ENCODE measurements around the gene BEST2.
A peak's percentile ranks its signal among the peaks of the same experiment; 100 is the strongest.

BEST2 gene

DNA sequence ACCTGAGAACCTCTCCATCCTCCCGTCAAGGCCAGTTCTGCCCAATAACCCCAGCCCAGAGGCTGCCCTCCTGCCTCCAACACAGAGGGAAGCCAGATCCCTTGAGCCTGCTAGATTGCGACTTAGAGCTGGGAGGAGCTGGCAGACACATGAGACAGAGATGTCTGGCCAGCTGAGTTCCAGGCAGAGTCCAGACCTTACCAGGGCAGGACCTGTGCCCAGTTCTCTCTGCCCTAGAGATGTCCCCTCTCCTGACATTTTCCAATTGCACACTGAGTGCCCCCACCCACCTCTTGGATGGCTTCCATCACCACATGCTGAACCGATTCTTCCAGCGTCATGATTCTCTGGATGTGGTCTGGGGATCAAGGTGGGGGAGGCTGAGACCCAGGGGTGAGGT is 20.7 kb downstream of the BEST2 start:
- peaks cover 9% of the 10 kb centered on the region for H3K4me1 Mint-ChIP-seq (ENCODE audit: low read depth)
- H3K36me3 Mint-ChIP-seq = no peaks in the 10 kb centered on the region
- H3K9me3 Mint-ChIP-seq (ENCODE audit: low read depth) = no peaks in the 10 kb centered on the region
- H3K27ac Mint-ChIP-seq = no peak overlapping the region
- no peak overlapping the region for H3K4me3 Mint-ChIP-seq
- no peaks in the 10 kb centered on the region for H3K27me3 Mint-ChIP-seq

DNA sequence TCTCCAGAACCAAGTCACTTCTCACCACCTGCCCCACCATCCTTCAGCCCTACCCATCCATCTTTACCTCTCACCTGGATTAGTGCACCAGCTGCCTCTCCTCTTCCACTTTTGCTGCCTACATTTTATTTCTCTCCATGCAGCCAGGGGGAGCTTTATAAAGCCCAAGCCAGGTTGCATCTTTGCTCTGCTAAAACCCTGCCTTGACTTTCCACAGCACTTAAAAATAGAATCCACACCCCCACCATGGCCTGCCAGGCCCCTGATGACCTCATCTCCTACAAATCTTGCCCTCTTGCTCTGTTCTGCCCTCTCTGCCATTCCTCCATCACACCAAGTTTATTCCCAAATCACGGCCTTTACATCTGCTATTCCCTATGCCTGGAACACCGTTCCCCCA is 22.0 kb downstream of the BEST2 start:
- Mint-ChIP-seq H3K27me3 (no peaks in the 10 kb centered on the region), H3K36me3 (no peaks in the 10 kb centered on the region), H3K27ac (no peak overlapping the region), H3K9me3 (ENCODE audit: low read depth) (no peaks in the 10 kb centered on the region), H3K4me1 (ENCODE audit: low read depth) (peaks cover 18% of the 10 kb centered on the region), H3K4me3 (peak overlapping the region; percentile 59)

DNA sequence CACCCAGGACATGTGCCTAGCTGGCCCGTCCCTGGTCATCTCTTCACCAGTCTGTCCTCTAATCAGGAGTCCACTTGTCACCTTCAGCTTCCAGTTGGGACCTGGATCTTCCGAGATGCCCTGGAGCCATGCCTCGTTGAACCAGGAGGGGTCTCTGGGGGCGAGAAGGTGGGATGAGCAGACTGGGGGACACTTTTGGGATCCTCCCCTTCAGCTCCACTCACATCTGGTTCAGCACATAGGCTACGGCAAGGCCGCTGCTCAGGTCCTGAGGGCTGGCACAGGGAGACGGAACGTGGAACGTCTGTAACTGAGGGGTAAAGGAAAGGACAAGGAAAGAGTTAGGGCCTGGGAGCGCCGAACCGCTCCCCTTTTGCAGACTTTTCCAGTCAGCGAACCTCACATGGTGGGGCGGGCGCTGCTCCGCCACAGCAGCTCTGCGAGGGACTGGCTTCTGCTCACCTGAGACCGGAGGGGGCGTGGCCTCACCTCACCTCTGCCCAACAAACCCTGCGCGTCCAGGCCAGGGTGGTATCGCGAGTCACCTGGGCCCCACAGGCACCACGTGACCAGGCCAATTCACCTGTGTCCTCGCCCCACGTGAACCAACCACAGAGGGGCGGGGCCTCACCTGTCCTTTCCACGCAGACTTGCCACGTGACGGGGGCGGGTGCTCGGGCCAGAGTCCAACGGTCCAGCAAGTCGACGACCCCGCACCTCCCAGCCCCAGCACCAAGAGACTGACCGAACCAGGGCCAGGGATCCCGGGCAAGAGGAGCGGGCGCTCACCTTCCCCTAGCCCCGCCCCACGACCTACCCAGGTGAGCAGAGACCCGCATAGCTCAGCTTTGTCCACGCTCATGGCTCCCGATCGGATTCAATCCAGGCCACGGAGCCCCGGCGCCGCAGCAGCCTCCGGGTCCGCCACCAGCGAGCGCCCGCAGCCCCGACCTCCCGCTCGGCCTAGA is 23.3 kb downstream of the BEST2 start, which contains the start of gene HOOK2:
Gene HOOK2, minus strand, starts transcription at position 965 of the 968 bp plus-strand sequence. Its CDS starts 103 bp downstream, at position 862.
- Mint-ChIP-seq H3K36me3 (no peaks in the 10 kb centered on the region), H3K9me3 (ENCODE audit: low read depth) (no peaks in the 10 kb centered on the region), H3K27me3 (no peaks in the 10 kb centered on the region), H3K4me1 (ENCODE audit: low read depth) (peaks cover 26% of the 10 kb centered on the region), H3K27ac (peak within 1 kb of the TSS; percentile 58), H3K4me3 (peak within 1 kb of the TSS; percentile 77)

DNA sequence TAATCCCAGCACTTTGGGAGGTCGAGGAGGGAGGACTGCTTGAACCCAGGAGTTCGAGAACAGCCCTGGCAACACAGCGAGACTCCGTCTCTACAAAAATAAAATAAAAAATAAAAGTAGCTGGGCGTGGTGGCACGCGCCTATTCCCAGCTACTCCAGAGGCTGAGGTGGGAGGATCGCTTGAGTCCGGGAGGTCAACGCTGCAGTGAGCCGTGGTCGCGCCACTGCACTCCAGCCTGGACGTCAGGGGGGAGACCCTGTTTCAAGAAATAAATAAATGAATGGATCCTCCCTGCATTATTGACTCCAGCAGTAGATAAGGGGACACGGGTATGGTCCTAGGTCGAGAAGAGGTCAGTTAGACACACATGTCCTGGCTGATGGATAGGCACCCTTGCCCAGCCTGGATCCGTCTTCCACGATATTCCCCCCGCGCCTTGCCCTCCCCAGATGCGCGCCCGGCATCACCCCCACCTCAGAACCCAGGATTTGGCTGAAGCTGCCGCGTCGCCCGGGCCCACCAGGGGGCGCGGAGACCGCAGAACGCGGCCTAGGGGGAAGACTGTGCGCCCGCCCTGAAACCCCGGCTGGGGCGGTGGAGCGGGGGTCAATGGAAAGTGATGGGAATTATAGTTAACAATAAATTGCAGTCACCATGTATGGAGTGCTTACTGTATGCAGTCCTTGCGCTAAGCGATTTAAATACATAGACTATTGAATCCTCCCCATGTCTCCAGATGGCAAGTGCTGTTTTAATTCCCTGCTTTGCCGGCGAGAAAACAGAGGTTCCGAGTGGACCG is 25.8 kb downstream of the BEST2 start:
- no peaks in the 10 kb centered on the region for H3K36me3 Mint-ChIP-seq
- peak overlapping the region; percentile 22 for H3K27ac Mint-ChIP-seq
- no peaks in the 10 kb centered on the region for H3K9me3 Mint-ChIP-seq (ENCODE audit: low read depth)
- peak overlapping the region; percentile 83 for H3K4me3 Mint-ChIP-seq
- no peaks in the 10 kb centered on the region for H3K27me3 Mint-ChIP-seq
- peaks cover 37% of the 10 kb centered on the region for H3K4me1 Mint-ChIP-seq (ENCODE audit: low read depth)

DNA sequence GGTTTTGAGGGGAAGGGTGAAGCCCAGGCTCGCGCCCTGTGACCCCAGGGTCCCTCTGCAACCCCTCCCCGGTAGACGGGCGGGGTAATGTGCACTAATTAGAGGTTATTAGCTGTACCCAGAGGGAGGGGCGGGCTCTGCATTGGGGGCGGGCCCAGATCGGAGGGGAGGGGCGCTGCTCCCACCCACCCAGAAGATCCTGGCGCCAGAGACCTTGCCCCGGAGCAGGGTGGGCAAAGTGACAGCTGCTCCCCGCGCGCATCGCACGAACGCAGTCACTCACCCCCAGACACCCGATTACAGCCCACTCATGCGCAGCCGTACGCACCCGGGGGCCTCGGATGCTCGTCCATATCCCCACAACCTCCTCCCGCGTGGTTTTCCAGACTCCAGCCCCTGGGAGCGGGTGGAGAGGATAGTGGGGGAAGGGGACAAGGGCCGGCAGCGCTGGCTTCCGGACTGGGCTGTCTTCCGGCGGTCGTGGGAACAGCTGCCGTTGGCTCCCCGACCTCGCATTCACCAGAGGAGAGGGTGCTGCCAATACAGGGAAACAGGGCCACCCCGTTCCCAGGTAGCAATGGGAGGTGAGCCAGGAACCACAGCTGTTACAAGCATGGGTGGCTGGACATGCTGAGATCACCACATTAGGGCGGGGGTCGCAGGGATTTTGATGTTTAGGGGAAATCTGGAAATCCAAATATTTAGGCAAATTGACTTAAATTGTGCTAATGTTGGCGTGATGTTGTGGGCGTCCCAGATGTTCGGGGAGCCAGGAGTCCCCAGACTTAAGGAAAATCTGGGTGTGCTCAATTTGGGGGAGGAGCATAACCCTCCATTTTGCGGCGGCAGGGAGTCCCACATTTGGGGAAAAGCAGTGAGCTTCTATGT is 26.7 kb downstream of the BEST2 start:
- Mint-ChIP-seq H3K36me3 (no peaks in the 10 kb centered on the region), H3K27me3 (no peaks in the 10 kb centered on the region), H3K4me1 (ENCODE audit: low read depth) (peaks cover 38% of the 10 kb centered on the region), H3K9me3 (ENCODE audit: low read depth) (no peaks in the 10 kb centered on the region), H3K4me3 (peak overlapping the region; percentile 83), H3K27ac (peak overlapping the region; percentile 54)

DNA sequence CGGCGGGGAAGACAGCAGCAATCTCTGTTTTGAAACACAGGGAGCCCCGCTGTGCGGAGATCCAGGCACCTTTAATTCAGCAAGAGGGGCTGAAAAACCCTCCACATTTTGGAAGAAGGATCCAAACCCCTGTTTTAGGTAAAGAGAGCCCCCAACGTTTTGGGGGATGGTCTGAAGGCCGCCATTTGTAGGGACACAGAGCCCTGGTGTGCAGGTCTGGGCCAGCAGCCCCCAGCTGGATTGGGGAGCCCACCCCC is 27.2 kb downstream of the BEST2 start:
- no peaks in the 10 kb centered on the region for H3K36me3 Mint-ChIP-seq
- H3K9me3 Mint-ChIP-seq (ENCODE audit: low read depth) = no peaks in the 10 kb centered on the region
- H3K27ac Mint-ChIP-seq = peak overlapping the region; percentile 54
- peak overlapping the region; percentile 83 for H3K4me3 Mint-ChIP-seq
- no peaks in the 10 kb centered on the region for H3K27me3 Mint-ChIP-seq
- H3K4me1 Mint-ChIP-seq (ENCODE audit: low read depth) = peaks cover 38% of the 10 kb centered on the region

DNA sequence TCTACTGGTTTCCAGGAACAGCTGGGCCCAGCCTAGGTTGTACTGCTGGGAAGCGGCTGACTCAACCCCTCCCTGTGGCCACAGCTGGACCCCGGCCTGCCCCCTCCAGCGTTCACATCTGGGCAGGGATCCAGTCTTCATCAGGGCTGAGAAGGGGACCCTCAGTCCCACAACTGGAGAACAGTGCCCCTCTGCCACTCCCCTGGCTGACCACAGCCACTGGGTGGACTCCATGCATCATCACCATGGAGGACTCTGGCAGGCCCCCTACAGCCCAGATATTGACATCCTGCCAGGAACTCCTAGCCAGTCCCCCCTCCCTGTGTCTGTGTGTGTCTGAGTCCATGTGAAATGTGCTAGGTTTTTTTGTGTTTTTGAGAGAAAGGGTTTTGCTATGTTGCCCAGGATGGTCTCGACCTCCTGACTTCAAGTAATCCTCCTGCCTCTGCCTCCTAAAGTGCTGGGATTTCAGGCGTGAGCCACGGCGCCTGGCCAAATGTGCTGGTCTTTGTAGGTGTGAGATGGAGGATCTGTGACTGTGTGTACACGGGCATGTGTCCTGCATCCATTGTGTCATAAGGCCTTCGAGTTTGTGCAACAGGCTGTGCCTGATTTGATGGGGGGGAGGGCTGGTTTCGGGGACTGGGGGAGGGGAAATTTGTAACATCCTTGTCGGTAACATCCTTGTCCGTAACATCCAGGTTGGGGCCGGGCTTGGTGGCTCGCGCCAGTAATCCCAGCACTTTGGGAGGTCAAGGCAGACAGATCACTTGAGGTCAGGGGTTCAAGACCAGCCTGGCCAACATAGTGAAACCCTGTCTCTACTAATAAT is 27.8 kb downstream of the BEST2 start:
- H3K4me1 Mint-ChIP-seq (ENCODE audit: low read depth) = peaks cover 38% of the 10 kb centered on the region
- peak overlapping the region; percentile 64 for H3K27ac Mint-ChIP-seq
- no peaks in the 10 kb centered on the region for H3K36me3 Mint-ChIP-seq
- peak overlapping the region; percentile 59 for H3K4me3 Mint-ChIP-seq
- no peaks in the 10 kb centered on the region for H3K27me3 Mint-ChIP-seq
- H3K9me3 Mint-ChIP-seq (ENCODE audit: low read depth) = no peaks in the 10 kb centered on the region

DNA sequence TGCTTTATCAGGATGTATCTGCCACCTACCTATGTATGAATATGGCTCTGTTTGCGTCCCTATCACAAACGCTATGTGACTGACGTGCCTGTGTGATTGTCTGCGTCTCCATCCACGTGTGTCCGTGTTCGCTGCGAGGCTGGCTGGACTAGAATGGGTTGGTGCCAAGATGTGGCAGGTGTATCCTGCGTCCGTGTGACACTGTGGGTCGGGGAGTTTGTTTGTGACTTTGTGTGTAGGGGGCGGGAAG is 30.5 kb downstream of the BEST2 start:
- no peaks in the 10 kb centered on the region for H3K36me3 Mint-ChIP-seq

DNA sequence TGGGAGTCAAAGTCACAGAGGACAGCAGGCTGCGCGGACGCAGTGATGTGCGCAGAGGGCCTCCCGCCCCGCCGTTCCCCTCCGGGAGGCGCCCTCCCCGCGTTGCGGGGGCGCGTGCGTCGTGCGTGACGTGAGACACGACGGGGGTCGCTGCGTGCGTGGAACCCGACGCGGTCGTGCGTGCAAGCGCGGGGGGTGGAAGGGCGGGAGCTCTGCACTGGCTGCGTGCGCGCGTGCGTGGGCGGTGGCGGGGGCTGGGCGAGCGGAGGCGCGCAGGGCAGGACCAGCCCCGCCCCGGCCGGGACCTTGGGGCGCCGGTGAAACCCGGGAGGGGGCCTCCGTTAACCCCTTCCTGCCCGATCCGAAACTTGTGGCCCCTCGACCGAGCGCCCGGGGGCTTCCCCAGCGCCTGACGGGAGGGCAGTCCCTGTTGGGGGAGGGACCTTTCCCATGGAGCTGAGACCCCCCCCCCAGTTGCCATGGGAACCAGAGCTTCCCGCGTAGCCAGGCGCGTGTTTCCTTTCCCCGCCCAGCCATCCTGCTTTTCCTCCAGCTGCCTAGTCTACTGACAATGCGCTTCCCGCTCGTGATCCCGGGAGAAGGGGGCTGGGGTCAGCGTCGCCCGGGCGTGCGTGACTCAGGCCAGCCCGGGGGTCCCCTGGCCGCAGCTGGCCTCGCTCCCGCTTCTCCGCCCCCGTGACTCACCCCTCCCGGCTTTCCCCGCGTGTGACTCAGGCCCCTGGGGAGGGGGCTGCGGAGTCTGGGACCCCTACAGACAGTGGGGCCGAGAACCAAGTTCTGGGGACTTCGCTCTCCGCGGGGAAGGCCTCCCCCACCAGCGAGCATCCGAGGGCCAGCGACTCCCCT is 31.1 kb downstream of the BEST2 start:
- Mint-ChIP-seq H3K27ac (peak overlapping the region; percentile 99), H3K4me3 (peak overlapping the region; percentile 94), H3K27me3 (no peaks in the 10 kb centered on the region), H3K4me1 (ENCODE audit: low read depth) (peaks cover 34% of the 10 kb centered on the region), H3K36me3 (no peaks in the 10 kb centered on the region), H3K9me3 (ENCODE audit: low read depth) (no peaks in the 10 kb centered on the region)

More for the DNA sequence above, 30.5 kb downstream of the BEST2 start:
- Mint-ChIP-seq H3K9me3 (ENCODE audit: low read depth) (no peaks in the 10 kb centered on the region), H3K4me3 (peak overlapping the region; percentile 94), H3K27ac (peak overlapping the region; percentile 99), H3K4me1 (ENCODE audit: low read depth) (peaks cover 38% of the 10 kb centered on the region), H3K27me3 (no peaks in the 10 kb centered on the region)

DNA sequence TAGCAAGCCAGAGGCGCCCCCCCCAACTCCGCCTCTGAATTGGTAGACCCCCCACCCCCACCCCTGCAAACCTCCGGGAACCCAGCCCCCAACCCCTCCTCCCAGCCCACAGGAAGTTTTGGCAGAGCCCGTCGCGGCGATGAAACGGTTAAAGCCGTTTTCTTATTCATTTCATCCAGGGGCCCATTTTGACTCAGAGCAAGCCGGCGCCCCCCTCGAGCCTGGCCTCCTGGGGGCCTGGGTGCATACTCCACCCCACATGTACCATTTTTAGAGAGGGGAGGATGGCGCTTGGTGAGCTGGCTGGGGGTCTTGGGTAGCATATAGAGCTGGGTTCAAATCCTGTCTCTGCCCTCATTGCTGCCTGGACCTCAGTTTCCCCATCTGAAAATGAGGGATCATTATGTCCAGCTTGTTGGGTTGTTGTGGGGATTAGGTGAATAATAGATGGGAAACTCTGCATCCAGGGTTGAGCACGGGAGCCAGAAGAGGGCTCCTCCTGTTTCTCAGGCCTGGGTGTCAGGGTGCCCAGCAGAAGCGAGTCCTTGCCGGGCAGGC is 31.8 kb downstream of the BEST2 start:
- Mint-ChIP-seq H3K36me3 (no peaks in the 10 kb centered on the region), H3K4me3 (peak overlapping the region; percentile 81), H3K27ac (peak overlapping the region; percentile 91), H3K27me3 (no peaks in the 10 kb centered on the region), H3K4me1 (ENCODE audit: low read depth) (peaks cover 30% of the 10 kb centered on the region), H3K9me3 (ENCODE audit: low read depth) (no peaks in the 10 kb centered on the region)

DNA sequence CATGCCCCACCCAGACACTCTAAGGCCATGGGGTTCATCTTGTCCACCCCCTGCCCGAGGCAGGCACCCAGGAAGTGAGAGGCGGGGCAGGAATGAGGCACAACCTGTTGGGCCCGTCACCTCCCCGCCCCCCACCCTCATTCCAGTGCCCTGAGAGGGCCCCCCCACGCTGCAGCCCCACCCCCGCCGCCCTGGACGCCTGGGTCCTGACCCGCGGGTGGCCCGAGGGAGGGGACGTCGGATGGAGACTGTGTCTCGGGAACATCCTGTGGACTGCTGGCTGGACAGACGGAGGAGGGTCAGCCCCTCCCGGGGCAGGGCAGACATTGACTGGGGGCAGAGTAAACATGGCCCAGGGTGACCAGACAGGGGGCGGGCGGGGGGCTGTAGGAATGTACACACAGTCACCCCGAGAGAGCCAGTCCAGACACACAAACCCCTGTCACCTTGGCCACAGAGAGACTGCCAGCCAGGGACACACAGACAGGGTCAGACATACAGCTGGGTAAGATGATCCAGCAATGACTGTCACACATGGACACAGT is 32.3 kb downstream of the BEST2 start:
- no peaks in the 10 kb centered on the region for H3K36me3 Mint-ChIP-seq
- H3K4me1 Mint-ChIP-seq (ENCODE audit: low read depth) = peaks cover 28% of the 10 kb centered on the region
- H3K9me3 Mint-ChIP-seq (ENCODE audit: low read depth) = no peaks in the 10 kb centered on the region
- peak overlapping the region; percentile 81 for H3K4me3 Mint-ChIP-seq
- peak overlapping the region; percentile 91 for H3K27ac Mint-ChIP-seq
- no peaks in the 10 kb centered on the region for H3K27me3 Mint-ChIP-seq

DNA sequence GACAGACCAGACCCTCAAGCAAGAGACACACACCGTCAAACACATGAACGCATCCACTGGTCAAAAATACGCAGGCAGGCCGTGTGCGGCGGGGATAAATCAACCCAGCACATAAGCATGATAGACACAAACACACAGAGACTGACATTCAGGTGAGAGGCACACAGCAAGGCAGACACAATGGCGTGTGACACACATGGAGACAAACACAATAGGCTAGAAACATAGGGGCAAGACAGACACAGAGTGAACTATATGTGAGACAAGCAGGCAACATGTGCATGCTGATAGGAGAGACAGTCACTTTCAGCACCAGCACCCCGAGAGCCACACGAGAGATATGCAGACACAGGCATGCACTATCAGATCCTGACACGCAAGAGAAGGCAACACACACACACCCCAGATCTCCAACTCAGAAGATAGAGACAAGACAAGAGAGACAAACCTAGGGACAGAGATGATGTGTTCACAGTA is 32.8 kb downstream of the BEST2 start:
- Mint-ChIP-seq H3K4me3 (no peak overlapping the region), H3K4me1 (ENCODE audit: low read depth) (peaks cover 29% of the 10 kb centered on the region), H3K9me3 (ENCODE audit: low read depth) (no peaks in the 10 kb centered on the region), H3K36me3 (no peaks in the 10 kb centered on the region), H3K27ac (no peak overlapping the region), H3K27me3 (no peaks in the 10 kb centered on the region)

DNA sequence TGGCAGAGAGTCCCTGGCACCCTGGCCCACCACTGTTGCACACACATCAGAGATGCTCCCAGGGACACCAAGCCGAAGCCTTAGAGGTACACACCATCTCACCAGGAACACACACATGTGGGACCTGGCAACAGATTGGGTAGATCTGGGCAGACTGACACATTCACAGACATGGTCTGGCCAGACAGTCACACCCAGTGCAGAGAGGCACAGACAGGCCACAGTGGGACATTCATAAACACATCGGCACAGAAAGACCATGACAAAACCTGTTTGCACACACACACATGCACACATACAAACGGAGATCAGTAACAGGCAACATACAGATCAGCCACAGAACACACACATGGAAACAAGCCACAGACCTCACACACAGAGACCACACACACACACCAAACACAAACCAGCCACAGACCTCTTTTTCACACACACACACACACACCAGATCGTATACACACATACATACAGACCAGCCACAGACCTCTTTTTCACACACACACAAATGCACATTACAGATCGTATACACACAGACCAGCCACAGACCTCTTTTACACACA is 33.4 kb downstream of the BEST2 start:
- Mint-ChIP-seq H3K4me3 (no peak overlapping the region), H3K4me1 (ENCODE audit: low read depth) (peaks cover 28% of the 10 kb centered on the region)

More for the DNA sequence above, 33.4 kb downstream of the BEST2 start:
- H3K9me3 Mint-ChIP-seq (ENCODE audit: low read depth) = no peaks in the 10 kb centered on the region
- no peaks in the 10 kb centered on the region for H3K36me3 Mint-ChIP-seq
- H3K27me3 Mint-ChIP-seq = no peaks in the 10 kb centered on the region
- no peak overlapping the region for H3K27ac Mint-ChIP-seq

Data from activated naive CD8-positive, alpha-beta T cell (primary cell).